ENCODE data around the gene CDH13. TPM values are rescaled to one million over a fixed set of nuclear protein-coding genes. Genes with fewer than 3 reads are reported as not detected.
A peak's percentile ranks its signal among the peaks of the same experiment; 100 is the strongest.

Gene CDH13
- total RNA-seq, 1 experiment from 2014 or later = not detected

- no peak for DNase-seq (ENCODE audit: low spot score)
Observed at GRCh38 chr16:83742124-83742899, 1115.5 kb downstream of the CDH13 start.

- DNase-seq (ENCODE audit: low spot score) = no peak
Observed at GRCh38 chr16:83743241-83743640, 1116.5 kb downstream of the CDH13 start.

GRCh38 chr16:83743720-83744119 is 1117.0 kb downstream of the CDH13 start:
- DNase-seq (ENCODE audit: low spot score) = no peak

- DNase-seq (ENCODE audit: low spot score) = no peak
Observed at GRCh38 chr16:83744441-83744981, 1117.7 kb downstream of the CDH13 start.

- no peak for DNase-seq (ENCODE audit: low spot score)
Observed at GRCh38 chr16:83746611-83747010, 1119.8 kb downstream of the CDH13 start.

GRCh38 chr16:83747936-83748335 is 1121.2 kb downstream of the CDH13 start:
- DNase-seq (ENCODE audit: low spot score) = no peak

- DNase-seq (ENCODE audit: low spot score) = no peak
Observed at GRCh38 chr16:83755391-83755790, 1128.6 kb downstream of the CDH13 start.

- DNase-seq (ENCODE audit: low spot score) = no peak
Observed at GRCh38 chr16:83762141-83762991, 1135.6 kb downstream of the CDH13 start.

GRCh38 chr16:83762992-83763358 is 1136.2 kb downstream of the CDH13 start:
- DNase-seq (ENCODE audit: low spot score) = no peak

- DNase-seq (ENCODE audit: low spot score) = no peak
Observed at GRCh38 chr16:83768986-83769385, 1142.2 kb downstream of the CDH13 start.

GRCh38 chr16:83769397-83770008 is 1142.7 kb downstream of the CDH13 start:
- DNase-seq (ENCODE audit: low spot score) = no peak

- no peak for DNase-seq (ENCODE audit: low spot score)
Observed at GRCh38 chr16:83771306-83771942, 1144.7 kb downstream of the CDH13 start.

- no peak for DNase-seq (ENCODE audit: low spot score)
Observed at GRCh38 chr16:83772806-83773205, 1146.0 kb downstream of the CDH13 start.

GRCh38 chr16:83774066-83774465 is 1147.3 kb downstream of the CDH13 start:
- DNase-seq (ENCODE audit: low spot score) = no peak

GRCh38 chr16:83776944-83777343 is 1150.2 kb downstream of the CDH13 start:
- DNase-seq (ENCODE audit: low spot score) = no peak

- no peak for DNase-seq (ENCODE audit: low spot score)
Observed at GRCh38 chr16:83779886-83780285, 1153.1 kb downstream of the CDH13 start.

GRCh38 chr16:83785455-83785854 is 1158.7 kb downstream of the CDH13 start:
- no peak for DNase-seq (ENCODE audit: low spot score)

GRCh38 chr16:83789642-83790401 is 1163.1 kb downstream of the CDH13 start:
- DNase-seq (ENCODE audit: low spot score) = no peak

GRCh38 chr16:83791916-83792315 is 1165.1 kb downstream of the CDH13 start:
- no peak for DNase-seq (ENCODE audit: low spot score)

- peak; percentile 19 for DNase-seq (ENCODE audit: low spot score)
Observed at GRCh38 chr16:83792391-83792790, 1165.6 kb downstream of the CDH13 start.

GRCh38 chr16:83793179-83793578 is 1166.4 kb downstream of the CDH13 start:
- DNase-seq (ENCODE audit: low spot score) = no peak

Measured in HT-29 (cell line).